KMS-11 (cell line): ENCODE results near the gene UGT3A2.

Experiments
- H2AFZ ChIP-seq: fragments of 200-600 bp; sonication (generic); 2 replicates; pipeline ENCODE4 v1.6.1; 2016; ENCODE audit warnings: antibody characterized with exemption, mixed run types, low read depth
- H3K27ac ChIP-seq: fragments of 200-600 bp; sonication (generic); 2 replicates; pipeline ENCODE4 v1.6.1; 2016; ENCODE audit warnings: mild to moderate bottlenecking, mixed run types
- H3K27me3 ChIP-seq: fragments of 200-600 bp; sonication (generic); 2 replicates; pipeline ENCODE4 v1.6.1; 2017; ENCODE audit warnings: mild to moderate bottlenecking, low read depth, mixed run types, moderate library complexity; ENCODE audit not compliant: insufficient read depth
- H3K36me3 ChIP-seq: fragments of 200-600 bp; sonication (generic); 2 replicates; pipeline ENCODE4 v1.6.1; 2017; ENCODE audit warnings: mild to moderate bottlenecking, mixed run types; ENCODE audit not compliant: insufficient read depth
- H3K4me1 ChIP-seq: fragments of 200-600 bp; sonication (generic); 2 replicates; pipeline ENCODE4 v1.6.1; 2016; ENCODE audit warnings: mild to moderate bottlenecking, low read depth, mixed run types; ENCODE audit not compliant: poor library complexity, severe bottlenecking
- H3K4me2 ChIP-seq: fragments of 200-600 bp; sonication (generic); 2 replicates; pipeline ENCODE4 v1.7.0; 2016; ENCODE audit warnings: mild to moderate bottlenecking, mixed run types
- H3K4me3 ChIP-seq: fragments of 200-600 bp; sonication (generic); IDR thresholded peaks from 2 replicates; pipeline ENCODE4 v1.6.1; 2017; ENCODE audit warnings: low read depth, low read length, mixed read lengths; ENCODE audit not compliant: insufficient read depth
- H3K79me2 ChIP-seq: fragments of 200-600 bp; sonication (generic); 2 replicates; pipeline ENCODE4 v1.6.1; 2016; ENCODE audit warnings: low read depth, mixed run types; ENCODE audit not compliant: insufficient read depth
- H3K9ac ChIP-seq: fragments of 200-600 bp; sonication (generic); 2 replicates; pipeline ENCODE4 v1.6.1; 2016; ENCODE audit warnings: mild to moderate bottlenecking, mixed run types
- H4K20me1 ChIP-seq: fragments of 200-600 bp; sonication (generic); 2 replicates; pipeline ENCODE4 v1.6.1; 2016; ENCODE audit warnings: mild to moderate bottlenecking, mixed run types; ENCODE audit not compliant: insufficient read depth
- CTCF ChIP-seq: fragments of 200-600 bp; sonication (generic); conservative IDR thresholded peaks from 2 replicates; pipeline ENCODE4 v1.6.1; 2017; ENCODE audit warnings: low read depth, mild to moderate bottlenecking, antibody characterized with exemption, low read length, moderate library complexity, mixed read lengths

UGT3A2 gene

GRCh38 chr5:36049949-36050348 is 16.7 kb downstream of the UGT3A2 start:
- TF ChIP-seq CTCF = no peak
- H3K27me3 ChIP-seq = no peaks in the 10 kb centered on the region
- H3K9ac ChIP-seq = no peak overlapping the region
- H3K4me2 ChIP-seq = no peak overlapping the region
- H2AFZ ChIP-seq = no peak overlapping the region
- H3K27ac ChIP-seq = no peak overlapping the region
- no peak overlapping the region for H3K4me3 ChIP-seq
- H3K36me3 ChIP-seq = no peaks in the 10 kb centered on the region
- no peaks in the 10 kb centered on the region for H3K79me2 ChIP-seq
- H4K20me1 ChIP-seq = no peaks in the 10 kb centered on the region
- H3K4me1 ChIP-seq = no peaks in the 10 kb centered on the region

GRCh38 chr5:36047384-36048160 is 19.1 kb downstream of the UGT3A2 start:
- Histone ChIP-seq H2AFZ (no peak overlapping the region), H3K4me1 (no peaks in the 10 kb centered on the region), H3K4me3 (no peak overlapping the region), H3K9ac (no peak overlapping the region), H3K4me2 (no peak overlapping the region), H3K27me3 (no peaks in the 10 kb centered on the region), H3K36me3 (no peaks in the 10 kb centered on the region), H3K27ac (no peak overlapping the region), H3K79me2 (no peaks in the 10 kb centered on the region), H4K20me1 (no peaks in the 10 kb centered on the region)
- TF ChIP-seq CTCF = no peak

- Histone ChIP-seq H3K27me3 (no peaks in the 10 kb centered on the region), H3K4me1 (no peaks in the 10 kb centered on the region), H3K36me3 (no peaks in the 10 kb centered on the region), H3K27ac (no peak overlapping the region), H3K79me2 (no peaks in the 10 kb centered on the region), H4K20me1 (no peaks in the 10 kb centered on the region), H3K4me2 (no peak overlapping the region), H2AFZ (no peak overlapping the region), H3K9ac (no peak overlapping the region), H3K4me3 (no peak overlapping the region)
- TF ChIP-seq CTCF = no peak
These were observed 20.8 kb downstream of the UGT3A2 start for GRCh38 chr5:36045895-36046294.

- H3K27ac ChIP-seq = no peak overlapping the region
- no peak overlapping the region for H3K9ac ChIP-seq
These were observed 25.2 kb downstream of the UGT3A2 start for GRCh38 chr5:36041537-36041845.

More at GRCh38 chr5:36041537-36041845, 25.2 kb downstream of the UGT3A2 start:
- H3K36me3 ChIP-seq = no peaks in the 10 kb centered on the region
- no peak overlapping the region for H3K4me3 ChIP-seq
- H3K79me2 ChIP-seq = no peaks in the 10 kb centered on the region
- no peaks in the 10 kb centered on the region for H3K27me3 ChIP-seq
- no peak overlapping the region for H3K4me2 ChIP-seq
- no peak overlapping the region for H2AFZ ChIP-seq
- no peaks in the 10 kb centered on the region for H4K20me1 ChIP-seq
- TF ChIP-seq CTCF = no peak
- no peaks in the 10 kb centered on the region for H3K4me1 ChIP-seq
